Sigmoid colon (tissue), 7 donors: ENCODE measurements around the gene BCR. TPM values are rescaled to one million over a fixed set of nuclear protein-coding genes. Genes with fewer than 3 reads are reported as not detected.

Source experiments
- DNase-seq: peaks from one replicate; pipeline ENCODE4 v3.0.0-alpha.2; 2019
- H3K27ac ChIP-seq, 4 donors: fragments of 200-600 bp; sonication (generic); one replicate each; pipeline ENCODE4 v1.5.1; 2016 to 2019; ENCODE audit warnings: mild to moderate bottlenecking in 1 of 4
- H3K27me3 ChIP-seq, 3 donors: fragments of 200-600 bp; sonication (generic); one replicate each; pipeline ENCODE4 v1.5.1; 2019; ENCODE audit warnings: mild to moderate bottlenecking in 1 of 3
- H3K36me3 ChIP-seq, 4 donors: fragments of 200-600 bp; sonication (generic); one replicate each; pipeline ENCODE4 v1.5.1; 2016 to 2019
- H3K4me1 ChIP-seq, 4 donors: fragments of 200-600 bp; sonication (generic); one replicate each; pipeline ENCODE4 v1.5.1; 2017 to 2019
- H3K4me3 ChIP-seq, 4 donors: fragments of 200-600 bp; sonication (generic); one replicate each; pipeline ENCODE4 v1.5.1; 2017 to 2019; ENCODE audit warnings: mild to moderate bottlenecking in 2 of 4, moderate library complexity in 1 of 4
- H3K9me3 ChIP-seq, 4 donors: fragments of 200-600 bp in 3 of 4; sonication (generic) in 3 of 4; one replicate each; pipeline versions ENCODE4 v1.5.1 to v1.6.1; 2013 to 2019
- EP300 ChIP-seq, 4 donors: sonication (generic); formaldehyde crosslinking; IDR thresholded peaks; one replicate each; pipeline ENCODE4 v1.6.1; 2017; ENCODE audit warnings: antibody characterized with exemption in 4 of 4
- POLR2A ChIP-seq, 2 donors: fragments of 450-650 bp; IDR thresholded peaks; one replicate each; pipeline ENCODE4 v1.6.1; 2016; ENCODE audit warnings: antibody characterized with exemption in 2 of 2, mild to moderate bottlenecking in 2 of 2, moderate library complexity in 2 of 2
- POLR2AphosphoS5 ChIP-seq, 4 donors: sonication (generic); formaldehyde crosslinking; IDR thresholded peaks; one replicate each; pipeline ENCODE4 v1.6.1; 2017; ENCODE audit warnings: antibody characterized with exemption in 4 of 4
- WGBS, 2 donors: extraction: QIAGEN DNeasy Blood & Tissue Kit; methylation state at CpG; one replicate each; pipeline ENCODE4 v1.1.7; 2013; 5-methylcytosine and 5-hydroxymethylcytosine counted together
- intact Hi-C: fragments of 100-400 bp; cut with DNase I; formaldehyde crosslinking; loops from one replicate; pipeline ENCODE4 v1.15.1; 2023
- polyA plus RNA-seq, 3 donors: library from polyadenylated mRNA; stranded (reverse); fragments of 200-250 nt; gene quantifications; one replicate each; pipeline ENCODE4 v1.2.3, GENCODE V29; 2013
- total RNA-seq, 4 donors: library from RNA; depleted of rRNA; stranded (reverse); fragments of >200 nt; gene quantifications; one replicate each; pipeline ENCODE4 v1.1.0, GENCODE V29; 2016
- TF ChIP-seq, protein P1 (sequence below), 4 experiments: fragments of 450-650 bp in 3 of 4; fragments of 200-600 bp in 1 of 4; IDR thresholded peaks; one replicate each; pipeline ENCODE4 v1.5.1; 2016 to 2019; ENCODE audit warnings: antibody characterized with exemption in 4 of 4, mild to moderate bottlenecking in 3 of 4, moderate library complexity in 2 of 4
- donor health status: healthy with polysubstance abuse.
- donor health status: Bipolar disorder and iron deficiency.
- donor health status: healthy.

The BCR gene
- total and polyA plus RNA-seq, 7 donors: 10.8 to 39.9 (median 17.5) TPM

DNA sequence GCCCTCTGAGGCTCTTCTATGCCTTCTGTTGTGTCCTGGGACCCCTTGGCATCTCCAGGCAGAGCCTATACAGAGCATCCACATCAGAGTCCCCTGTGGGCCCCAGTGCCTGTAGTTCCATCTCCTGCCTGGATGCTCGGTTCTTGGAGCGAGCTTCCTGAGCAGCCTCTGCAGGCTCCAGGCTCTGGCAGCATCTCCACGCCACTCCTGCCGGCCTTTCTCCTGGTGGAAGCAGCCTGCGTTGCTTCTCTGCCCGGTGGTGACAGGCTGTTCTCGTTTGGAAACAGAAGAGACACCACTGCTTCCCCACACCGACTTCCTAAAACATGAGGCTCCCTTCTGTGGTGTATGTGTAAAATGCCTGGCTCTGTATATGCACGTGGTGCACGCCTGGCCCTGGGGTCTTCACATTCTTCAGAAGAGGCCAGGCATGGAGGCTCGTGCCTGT lies 52.8 kb downstream of the BCR start:
- no peak for TF ChIP-seq POLR2A (IDR thresholded peaks at IDR 0.05)
- TF ChIP-seq, protein P1, sequence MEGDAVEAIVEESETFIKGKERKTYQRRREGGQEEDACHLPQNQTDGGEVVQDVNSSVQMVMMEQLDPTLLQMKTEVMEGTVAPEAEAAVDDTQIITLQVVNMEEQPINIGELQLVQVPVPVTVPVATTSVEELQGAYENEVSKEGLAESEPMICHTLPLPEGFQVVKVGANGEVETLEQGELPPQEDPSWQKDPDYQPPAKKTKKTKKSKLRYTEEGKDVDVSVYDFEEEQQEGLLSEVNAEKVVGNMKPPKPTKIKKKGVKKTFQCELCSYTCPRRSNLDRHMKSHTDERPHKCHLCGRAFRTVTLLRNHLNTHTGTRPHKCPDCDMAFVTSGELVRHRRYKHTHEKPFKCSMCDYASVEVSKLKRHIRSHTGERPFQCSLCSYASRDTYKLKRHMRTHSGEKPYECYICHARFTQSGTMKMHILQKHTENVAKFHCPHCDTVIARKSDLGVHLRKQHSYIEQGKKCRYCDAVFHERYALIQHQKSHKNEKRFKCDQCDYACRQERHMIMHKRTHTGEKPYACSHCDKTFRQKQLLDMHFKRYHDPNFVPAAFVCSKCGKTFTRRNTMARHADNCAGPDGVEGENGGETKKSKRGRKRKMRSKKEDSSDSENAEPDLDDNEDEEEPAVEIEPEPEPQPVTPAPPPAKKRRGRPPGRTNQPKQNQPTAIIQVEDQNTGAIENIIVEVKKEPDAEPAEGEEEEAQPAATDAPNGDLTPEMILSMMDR (IDR thresholded peaks at IDR 0.05): peak in 1 of 4 experiments; percentile 19
- no peak overlapping the region for H3K4me3 ChIP-seq
- no peaks in the 10 kb centered on the region for H3K27me3 ChIP-seq
- 63 to 87% methylated on average over 11 of the region's 11 CpGs for WGBS, 2 donors
- no peak for DNase-seq
- H3K36me3 ChIP-seq: no peaks in the 10 kb centered on the region
- peaks cover 0 to 62% (median 49%) of the 10 kb centered on the region in 4 donors for H3K4me1 ChIP-seq
- H3K27ac ChIP-seq: no peak overlapping the region
- peaks cover 0 to 4% (median 0%) of the 10 kb centered on the region in 4 donors for H3K9me3 ChIP-seq
- intact Hi-C loops: no loop called here

DNA sequence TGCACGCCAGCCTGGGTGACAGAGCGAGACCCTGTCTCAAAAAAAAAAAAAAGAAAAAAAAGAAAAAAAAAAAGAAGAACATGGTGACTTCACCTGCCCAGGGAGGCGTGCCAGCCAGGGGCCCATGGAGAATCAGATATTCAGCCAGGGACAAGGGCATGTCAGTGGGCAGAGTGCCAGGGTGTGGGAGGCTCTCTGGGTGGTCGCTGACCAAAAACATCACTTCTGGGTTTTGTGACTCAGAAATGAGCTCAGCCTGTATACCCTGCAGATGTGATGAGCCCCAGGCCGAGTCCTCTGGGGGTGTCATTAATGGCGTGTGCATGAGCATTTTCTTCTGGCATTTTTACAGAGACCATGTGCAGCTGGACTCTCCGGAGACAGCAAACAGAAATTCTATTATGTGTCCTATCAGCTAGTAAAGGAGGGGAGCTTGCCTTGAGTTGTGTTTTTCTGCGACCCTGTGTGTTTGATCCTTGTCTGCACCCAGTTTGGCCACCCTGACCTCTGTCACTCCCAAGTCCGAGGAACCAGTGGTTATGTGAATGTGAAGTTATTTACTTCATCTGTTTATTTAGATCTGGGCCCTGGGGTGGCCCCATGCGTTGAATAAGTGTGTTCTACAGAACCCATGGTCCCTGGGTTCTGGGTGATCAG lies 53.6 kb downstream of the BCR start:
- H3K4me3 ChIP-seq: no peak overlapping the region
- no peaks in the 10 kb centered on the region for H3K36me3 ChIP-seq
- TF ChIP-seq EP300 (IDR thresholded peaks at IDR 0.05) (no peak), POLR2AphosphoS5 (IDR thresholded peaks at IDR 0.05) (no peak), POLR2A (IDR thresholded peaks at IDR 0.05) (no peak)
- TF ChIP-seq, protein P1 (IDR thresholded peaks at IDR 0.05): no peak
- 75 to 88% methylated on average over 10 of the region's 10 CpGs for WGBS, 2 donors
- no peak overlapping the region for H3K27ac ChIP-seq
- intact Hi-C loops: no loop called here
- no peaks in the 10 kb centered on the region for H3K9me3 ChIP-seq
- H3K27me3 ChIP-seq: no peaks in the 10 kb centered on the region
- peaks cover 0 to 62% (median 49%) of the 10 kb centered on the region in 4 donors for H3K4me1 ChIP-seq
- no peak for DNase-seq

DNA sequence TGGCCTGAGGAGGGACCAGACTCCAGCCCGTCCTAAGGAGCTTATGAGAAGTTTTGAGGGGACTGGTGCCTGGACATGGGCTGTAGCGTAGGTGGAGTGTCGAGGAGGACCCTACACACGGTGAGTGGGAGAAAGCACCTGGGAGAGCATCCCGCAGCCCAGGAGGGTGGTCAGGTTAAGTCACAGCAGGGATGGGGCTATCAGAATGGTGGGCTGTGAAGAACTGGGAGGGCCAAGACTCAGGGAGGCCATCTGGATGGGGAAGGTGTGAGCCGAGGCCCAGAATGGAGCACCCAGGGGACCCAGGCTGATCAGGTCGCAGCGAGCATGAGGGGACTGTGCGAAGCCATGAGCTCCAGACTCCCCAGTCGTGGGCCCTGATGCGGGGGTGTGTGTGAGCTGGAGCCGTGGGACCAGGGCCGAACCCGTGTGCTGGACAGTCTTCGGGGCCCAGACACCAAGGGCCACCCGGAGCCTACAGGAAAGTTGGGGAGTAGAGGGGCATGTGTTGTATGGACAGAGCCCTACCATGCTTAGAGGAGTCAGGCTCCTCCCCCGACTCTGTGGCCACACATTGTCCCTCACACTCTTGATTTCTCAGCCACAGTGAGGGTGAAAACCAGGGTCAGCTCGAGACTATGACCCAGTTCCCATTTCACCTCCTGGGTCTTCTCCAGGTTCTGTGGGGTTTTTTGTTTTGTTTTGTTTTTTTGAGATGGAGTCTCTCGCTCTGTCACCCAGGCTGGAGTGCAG lies 54.3 kb downstream of the BCR start:
- Histone ChIP-seq H3K27ac (no peak overlapping the region), H3K4me1 (peaks cover 0 to 62% (median 49%) of the 10 kb centered on the region in 4 donors), H3K4me3 (no peak overlapping the region), H3K27me3 (no peaks in the 10 kb centered on the region), H3K9me3 (no peaks in the 10 kb centered on the region), H3K36me3 (no peaks in the 10 kb centered on the region)
- DNase-seq: no peak
- 96 to 97% methylated on average over 19 of the region's 19 CpGs for WGBS, 2 donors
- intact Hi-C loops: no loop called here
- TF ChIP-seq EP300 (IDR thresholded peaks at IDR 0.05) (no peak), POLR2AphosphoS5 (IDR thresholded peaks at IDR 0.05) (no peak), POLR2A (IDR thresholded peaks at IDR 0.05) (no peak)
- TF ChIP-seq, protein P1 (IDR thresholded peaks at IDR 0.05): no peak

DNA sequence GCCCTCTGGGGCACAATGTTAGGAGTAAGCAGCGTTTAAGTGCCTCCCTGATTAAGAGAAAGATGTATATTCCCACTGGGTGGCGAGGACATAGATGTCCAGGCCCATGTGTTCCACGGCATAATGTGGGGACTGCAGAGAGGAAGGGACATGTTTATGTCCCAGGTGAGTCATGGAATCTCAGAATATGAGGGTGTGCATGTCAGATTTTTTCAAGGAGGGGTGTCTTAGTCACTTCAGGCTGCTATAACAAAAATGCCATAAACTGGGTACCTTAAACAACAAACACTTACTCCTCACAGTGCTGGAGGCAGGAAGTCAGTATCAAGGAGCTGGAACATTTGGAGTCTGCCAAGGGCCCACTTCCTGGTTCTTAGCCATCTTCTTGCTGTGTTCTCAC lies 55.1 kb downstream of the BCR start:
- H3K36me3 ChIP-seq: no peaks in the 10 kb centered on the region
- 91 to 99% methylated on average over 3 of the region's 3 CpGs for WGBS, 2 donors
- H3K27ac ChIP-seq: no peak overlapping the region
- TF ChIP-seq POLR2A (IDR thresholded peaks at IDR 0.05) (no peak), POLR2AphosphoS5 (IDR thresholded peaks at IDR 0.05) (no peak), EP300 (IDR thresholded peaks at IDR 0.05) (no peak)
- TF ChIP-seq, protein P1 (IDR thresholded peaks at IDR 0.05): no peak
- no peaks in the 10 kb centered on the region for H3K9me3 ChIP-seq
- intact Hi-C loops: no loop called here
- no peaks in the 10 kb centered on the region for H3K27me3 ChIP-seq
- DNase-seq: no peak
- peaks cover 0 to 62% (median 49%) of the 10 kb centered on the region in 4 donors for H3K4me1 ChIP-seq
- H3K4me3 ChIP-seq: no peak overlapping the region
